GM23338 (cell line): ENCODE results near the gene IMMP2L. TPM values are rescaled to one million over a fixed set of nuclear protein-coding genes. Genes with fewer than 3 reads are reported as not detected.

Source experiments
- ATAC-seq: fragments of 200-7000 bp; cut with Tn5 transposase; 3 replicates; pipeline ENCODE4 v1.9.1; 2020
- DNase-seq: peaks from one replicate; pipeline ENCODE4 v3.0.0-alpha.2; 2015; ENCODE audit warnings: low spot score
- H2AFZ ChIP-seq: fragments of 200-600 bp; sonication (generic); 2 replicates; pipeline ENCODE4 v1.8.0; 2016; ENCODE audit warnings: antibody characterized with exemption, mild to moderate bottlenecking, moderate library complexity
- H3F3A ChIP-seq: fragments of 200-600 bp; sonication (generic); replicated peaks from 2 replicates; pipeline ENCODE4 v1.8.0; 2017; ENCODE audit warnings: antibody characterized with exemption, mixed run types, low read depth
- H3K27ac ChIP-seq: fragments of 200-600 bp; sonication (generic); 2 replicates; pipeline ENCODE4 v1.6.1; 2016; ENCODE audit warnings: low read depth
- H3K27me3 ChIP-seq: fragments of 200-600 bp; sonication (generic); 2 replicates; pipeline ENCODE4 v1.8.0; 2016; ENCODE audit warnings: mild to moderate bottlenecking, mixed run types, moderate library complexity; ENCODE audit not compliant: insufficient read depth
- H3K36me3 ChIP-seq: fragments of 200-600 bp; sonication (generic); 2 replicates; pipeline ENCODE4 v1.8.0; 2016; ENCODE audit warnings: mild to moderate bottlenecking; ENCODE audit not compliant: insufficient read depth
- H3K4me1 ChIP-seq: fragments of 200-600 bp; sonication (generic); 2 replicates; pipeline ENCODE4 v1.8.0; 2016; ENCODE audit warnings: mild to moderate bottlenecking, moderate library complexity; ENCODE audit not compliant: insufficient read depth
- H3K4me2 ChIP-seq: fragments of 200-600 bp; sonication (generic); 2 replicates; pipeline ENCODE4 v1.7.1; 2017; ENCODE audit warnings: mixed run types
- H3K4me3 ChIP-seq: fragments of 200-600 bp; sonication (generic); 2 replicates; pipeline ENCODE4 v1.6.1; 2016; ENCODE audit warnings: mixed run types
- H3K79me2 ChIP-seq: fragments of 200-600 bp; sonication (generic); replicated peaks from 2 replicates; pipeline ENCODE4 v1.8.0; 2017; ENCODE audit warnings: mild to moderate bottlenecking; ENCODE audit not compliant: insufficient read depth
- H3K9me2 ChIP-seq: fragments of 200-600 bp; sonication (generic); 2 replicates; pipeline ENCODE4 v1.8.0; 2017; ENCODE audit not compliant: insufficient read depth
- H4K20me1 ChIP-seq: fragments of 200-600 bp; sonication (generic); replicated peaks from 2 replicates; pipeline ENCODE4 v1.8.0; 2017; ENCODE audit warnings: mild to moderate bottlenecking; ENCODE audit not compliant: insufficient read depth
- H3K27ac Mint-ChIP-seq: 2 replicates; pipeline ENCODE4 v1.8.0; 2020; ENCODE audit warnings: inconsistent platforms, mild to moderate bottlenecking, moderate library complexity, mixed read lengths
- H3K27me3 Mint-ChIP-seq: 3 replicates; pipeline ENCODE4 v1.8.0; 2022; ENCODE audit warnings: low read depth, mild to moderate bottlenecking, moderate library complexity, mixed read lengths, inconsistent platforms; ENCODE audit not compliant: insufficient read depth, poor library complexity
- H3K36me3 Mint-ChIP-seq: 3 replicates; pipeline ENCODE4 v1.8.0; 2021; ENCODE audit warnings: low read depth, mild to moderate bottlenecking, inconsistent platforms, moderate library complexity, mixed read lengths
- H3K4me1 Mint-ChIP-seq: 3 replicates; pipeline ENCODE4 v1.8.0; 2020; ENCODE audit warnings: mild to moderate bottlenecking, inconsistent platforms, mixed read lengths
- H3K4me3 Mint-ChIP-seq: 3 replicates; pipeline ENCODE4 v1.8.0; 2021; ENCODE audit warnings: moderate library complexity, mild to moderate bottlenecking, inconsistent platforms, mixed read lengths
- H3K9me3 Mint-ChIP-seq: 3 replicates; pipeline ENCODE4 v1.8.0; 2020; ENCODE audit warnings: moderate library complexity, mild to moderate bottlenecking, inconsistent platforms, mixed read lengths
- CTCF ChIP-seq, 2 experiments: fragments of 200-600 bp in 1 of 2; sonication (generic) in 1 of 2; conservative IDR thresholded peaks; 2 replicates each; pipeline versions ENCODE4 v1.5.1 to v1.6.1; 2016 to 2017; ENCODE audit warnings: antibody characterized with exemption in 2 of 2, low read depth in 2 of 2, mild to moderate bottlenecking in 2 of 2, moderate library complexity in 1 of 2
- EZH2 ChIP-seq: fragments of 200-600 bp; sonication (generic); IDR thresholded peaks from one replicate; pipeline ENCODE4 v1.8.0; 2017; ENCODE audit warnings: antibody characterized with exemption, mild to moderate bottlenecking, low read depth; ENCODE audit not compliant: unreplicated experiment
- EZH2phosphoT487 ChIP-seq: fragments of 200-600 bp; sonication (generic); IDR thresholded peaks from one replicate; pipeline ENCODE4 v1.8.1; 2018; ENCODE audit warnings: antibody characterized with exemption; ENCODE audit not compliant: unreplicated experiment
- JUNB ChIP-seq: IDR thresholded peaks from one replicate; pipeline ENCODE4 v1.6.1; 2016; ENCODE audit warnings: antibody characterized with exemption; ENCODE audit not compliant: unreplicated experiment
- NANOG ChIP-seq: IDR thresholded peaks from 2 replicates; pipeline ENCODE4 v1.6.1; 2016; ENCODE audit warnings: antibody characterized with exemption, borderline replicate concordance
- STAT1 ChIP-seq: IDR thresholded peaks from one replicate; pipeline ENCODE4 v1.6.1; 2016; ENCODE audit warnings: antibody characterized with exemption; ENCODE audit not compliant: unreplicated experiment
- ZNF331 ChIP-seq: fragments of 250-450 bp; sonication (Bioruptor Pico); IDR thresholded peaks from 2 replicates; pipeline ENCODE4 v1.5.0; 2020; ENCODE audit warnings: low read depth, mild to moderate bottlenecking, moderate library complexity
- polyA plus RNA-seq: library from polyadenylated mRNA; unstranded; fragments of >200 nt; fragmentation: Nextera tagmentation; extraction: Ambion mirVana; gene quantifications from 2 replicates; pipeline ENCODE4 v1.2.1, GENCODE V29; 2016
- total RNA-seq: library from RNA; depleted of rRNA; stranded (reverse); fragments of >200 nt; shearing (Covaris generic); gene quantifications from 2 replicates; pipeline ENCODE4 v1.2.3, GENCODE V29; 2014
- TF ChIP-seq, protein P1 (sequence below): IDR thresholded peaks from 2 replicates; pipeline ENCODE4 v1.6.1; 2016; ENCODE audit warnings: antibody characterized with exemption
- TF ChIP-seq, protein P2 (sequence below): IDR thresholded peaks from one replicate; pipeline ENCODE4 v1.6.1; 2018; ENCODE audit warnings: antibody characterized with exemption; ENCODE audit not compliant: unreplicated experiment
- TF ChIP-seq, protein P3 (sequence below): fragments of 250-450 bp; sonication (Bioruptor Pico); IDR thresholded peaks from 2 replicates; pipeline ENCODE4 v1.5.0; 2020; ENCODE audit warnings: mild to moderate bottlenecking, moderate library complexity

Gene IMMP2L
- total and polyA plus RNA-seq, 2 experiments from 2014 or later: 7.3 to 14.0 TPM

DNA sequence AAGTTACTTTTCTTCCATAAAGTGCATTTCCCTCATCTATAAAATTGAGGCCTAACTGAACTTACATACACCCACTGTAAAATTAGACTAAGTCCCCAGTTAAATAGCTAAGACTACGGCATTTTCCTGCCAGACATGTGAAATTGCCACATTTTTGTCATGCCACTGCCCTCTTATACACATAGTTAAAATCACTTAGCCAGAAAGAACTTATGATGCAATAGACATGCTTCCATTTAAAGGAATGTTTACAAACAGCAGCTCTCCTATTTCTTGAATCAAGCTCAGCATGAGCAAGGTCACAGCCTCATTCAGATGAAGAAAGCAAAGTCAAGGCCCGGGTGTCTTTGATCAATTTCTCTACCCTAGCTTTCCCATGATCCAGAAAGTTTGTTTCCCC lies 295.7 kb downstream of the IMMP2L start (continued):
- TF ChIP-seq CTCF (conservative IDR thresholded peaks at IDR 0.05; ENCODE audit: low read depth in 2 of 2) (no peak), EZH2phosphoT487 (no peak), ZNF331 (CRISPR knock-in tag) (no peak)
- TF ChIP-seq, protein P1, sequence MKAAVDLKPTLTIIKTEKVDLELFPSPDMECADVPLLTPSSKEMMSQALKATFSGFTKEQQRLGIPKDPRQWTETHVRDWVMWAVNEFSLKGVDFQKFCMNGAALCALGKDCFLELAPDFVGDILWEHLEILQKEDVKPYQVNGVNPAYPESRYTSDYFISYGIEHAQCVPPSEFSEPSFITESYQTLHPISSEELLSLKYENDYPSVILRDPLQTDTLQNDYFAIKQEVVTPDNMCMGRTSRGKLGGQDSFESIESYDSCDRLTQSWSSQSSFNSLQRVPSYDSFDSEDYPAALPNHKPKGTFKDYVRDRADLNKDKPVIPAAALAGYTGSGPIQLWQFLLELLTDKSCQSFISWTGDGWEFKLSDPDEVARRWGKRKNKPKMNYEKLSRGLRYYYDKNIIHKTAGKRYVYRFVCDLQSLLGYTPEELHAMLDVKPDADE: no peak

GRCh38 chr7:111265394-111265793 lies 296.9 kb downstream of the IMMP2L start:
- Histone ChIP-seq H3K27ac (no peak overlapping the region), H3F3A (no peaks in the 10 kb centered on the region), H3K4me2 (no peak overlapping the region), H4K20me1 (no peaks in the 10 kb centered on the region), H3K79me2 (no peaks in the 10 kb centered on the region), H2AFZ (no peak overlapping the region), H3K4me3 (no peak overlapping the region), H3K36me3 (no peaks in the 10 kb centered on the region), H3K9me2 (no peaks in the 10 kb centered on the region), H3K4me1 (0 out of 2 replicates have a peak, but pooled peaks cover 4% of the 10 kb centered on the region), H3K27me3 (no peaks in the 10 kb centered on the region)
- H3K27me3 Mint-ChIP-seq: no peaks in the 10 kb centered on the region
- H3K4me3 Mint-ChIP-seq: no peak overlapping the region
- DNase-seq (no peak), ATAC-seq (no peak)
- H3K4me1 Mint-ChIP-seq: peaks cover 18% of the 10 kb centered on the region; the same call in 2 of the 3 replicates
- no peaks in the 10 kb centered on the region for H3K9me3 Mint-ChIP-seq
- no peaks in the 10 kb centered on the region for H3K36me3 Mint-ChIP-seq
- peak overlapping the region; percentile 84 for H3K27ac Mint-ChIP-seq
- no peak for TF ChIP-seq ZNF331 (CRISPR knock-in tag)
- TF ChIP-seq CTCF (conservative IDR thresholded peaks at IDR 0.05; ENCODE audit: low read depth in 2 of 2): no peak
- TF ChIP-seq, protein P2, sequence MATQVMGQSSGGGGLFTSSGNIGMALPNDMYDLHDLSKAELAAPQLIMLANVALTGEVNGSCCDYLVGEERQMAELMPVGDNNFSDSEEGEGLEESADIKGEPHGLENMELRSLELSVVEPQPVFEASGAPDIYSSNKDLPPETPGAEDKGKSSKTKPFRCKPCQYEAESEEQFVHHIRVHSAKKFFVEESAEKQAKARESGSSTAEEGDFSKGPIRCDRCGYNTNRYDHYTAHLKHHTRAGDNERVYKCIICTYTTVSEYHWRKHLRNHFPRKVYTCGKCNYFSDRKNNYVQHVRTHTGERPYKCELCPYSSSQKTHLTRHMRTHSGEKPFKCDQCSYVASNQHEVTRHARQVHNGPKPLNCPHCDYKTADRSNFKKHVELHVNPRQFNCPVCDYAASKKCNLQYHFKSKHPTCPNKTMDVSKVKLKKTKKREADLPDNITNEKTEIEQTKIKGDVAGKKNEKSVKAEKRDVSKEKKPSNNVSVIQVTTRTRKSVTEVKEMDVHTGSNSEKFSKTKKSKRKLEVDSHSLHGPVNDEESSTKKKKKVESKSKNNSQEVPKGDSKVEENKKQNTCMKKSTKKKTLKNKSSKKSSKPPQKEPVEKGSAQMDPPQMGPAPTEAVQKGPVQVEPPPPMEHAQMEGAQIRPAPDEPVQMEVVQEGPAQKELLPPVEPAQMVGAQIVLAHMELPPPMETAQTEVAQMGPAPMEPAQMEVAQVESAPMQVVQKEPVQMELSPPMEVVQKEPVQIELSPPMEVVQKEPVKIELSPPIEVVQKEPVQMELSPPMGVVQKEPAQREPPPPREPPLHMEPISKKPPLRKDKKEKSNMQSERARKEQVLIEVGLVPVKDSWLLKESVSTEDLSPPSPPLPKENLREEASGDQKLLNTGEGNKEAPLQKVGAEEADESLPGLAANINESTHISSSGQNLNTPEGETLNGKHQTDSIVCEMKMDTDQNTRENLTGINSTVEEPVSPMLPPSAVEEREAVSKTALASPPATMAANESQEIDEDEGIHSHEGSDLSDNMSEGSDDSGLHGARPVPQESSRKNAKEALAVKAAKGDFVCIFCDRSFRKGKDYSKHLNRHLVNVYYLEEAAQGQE: no peak
- no peak for TF ChIP-seq NANOG
- TF ChIP-seq, protein P3, sequence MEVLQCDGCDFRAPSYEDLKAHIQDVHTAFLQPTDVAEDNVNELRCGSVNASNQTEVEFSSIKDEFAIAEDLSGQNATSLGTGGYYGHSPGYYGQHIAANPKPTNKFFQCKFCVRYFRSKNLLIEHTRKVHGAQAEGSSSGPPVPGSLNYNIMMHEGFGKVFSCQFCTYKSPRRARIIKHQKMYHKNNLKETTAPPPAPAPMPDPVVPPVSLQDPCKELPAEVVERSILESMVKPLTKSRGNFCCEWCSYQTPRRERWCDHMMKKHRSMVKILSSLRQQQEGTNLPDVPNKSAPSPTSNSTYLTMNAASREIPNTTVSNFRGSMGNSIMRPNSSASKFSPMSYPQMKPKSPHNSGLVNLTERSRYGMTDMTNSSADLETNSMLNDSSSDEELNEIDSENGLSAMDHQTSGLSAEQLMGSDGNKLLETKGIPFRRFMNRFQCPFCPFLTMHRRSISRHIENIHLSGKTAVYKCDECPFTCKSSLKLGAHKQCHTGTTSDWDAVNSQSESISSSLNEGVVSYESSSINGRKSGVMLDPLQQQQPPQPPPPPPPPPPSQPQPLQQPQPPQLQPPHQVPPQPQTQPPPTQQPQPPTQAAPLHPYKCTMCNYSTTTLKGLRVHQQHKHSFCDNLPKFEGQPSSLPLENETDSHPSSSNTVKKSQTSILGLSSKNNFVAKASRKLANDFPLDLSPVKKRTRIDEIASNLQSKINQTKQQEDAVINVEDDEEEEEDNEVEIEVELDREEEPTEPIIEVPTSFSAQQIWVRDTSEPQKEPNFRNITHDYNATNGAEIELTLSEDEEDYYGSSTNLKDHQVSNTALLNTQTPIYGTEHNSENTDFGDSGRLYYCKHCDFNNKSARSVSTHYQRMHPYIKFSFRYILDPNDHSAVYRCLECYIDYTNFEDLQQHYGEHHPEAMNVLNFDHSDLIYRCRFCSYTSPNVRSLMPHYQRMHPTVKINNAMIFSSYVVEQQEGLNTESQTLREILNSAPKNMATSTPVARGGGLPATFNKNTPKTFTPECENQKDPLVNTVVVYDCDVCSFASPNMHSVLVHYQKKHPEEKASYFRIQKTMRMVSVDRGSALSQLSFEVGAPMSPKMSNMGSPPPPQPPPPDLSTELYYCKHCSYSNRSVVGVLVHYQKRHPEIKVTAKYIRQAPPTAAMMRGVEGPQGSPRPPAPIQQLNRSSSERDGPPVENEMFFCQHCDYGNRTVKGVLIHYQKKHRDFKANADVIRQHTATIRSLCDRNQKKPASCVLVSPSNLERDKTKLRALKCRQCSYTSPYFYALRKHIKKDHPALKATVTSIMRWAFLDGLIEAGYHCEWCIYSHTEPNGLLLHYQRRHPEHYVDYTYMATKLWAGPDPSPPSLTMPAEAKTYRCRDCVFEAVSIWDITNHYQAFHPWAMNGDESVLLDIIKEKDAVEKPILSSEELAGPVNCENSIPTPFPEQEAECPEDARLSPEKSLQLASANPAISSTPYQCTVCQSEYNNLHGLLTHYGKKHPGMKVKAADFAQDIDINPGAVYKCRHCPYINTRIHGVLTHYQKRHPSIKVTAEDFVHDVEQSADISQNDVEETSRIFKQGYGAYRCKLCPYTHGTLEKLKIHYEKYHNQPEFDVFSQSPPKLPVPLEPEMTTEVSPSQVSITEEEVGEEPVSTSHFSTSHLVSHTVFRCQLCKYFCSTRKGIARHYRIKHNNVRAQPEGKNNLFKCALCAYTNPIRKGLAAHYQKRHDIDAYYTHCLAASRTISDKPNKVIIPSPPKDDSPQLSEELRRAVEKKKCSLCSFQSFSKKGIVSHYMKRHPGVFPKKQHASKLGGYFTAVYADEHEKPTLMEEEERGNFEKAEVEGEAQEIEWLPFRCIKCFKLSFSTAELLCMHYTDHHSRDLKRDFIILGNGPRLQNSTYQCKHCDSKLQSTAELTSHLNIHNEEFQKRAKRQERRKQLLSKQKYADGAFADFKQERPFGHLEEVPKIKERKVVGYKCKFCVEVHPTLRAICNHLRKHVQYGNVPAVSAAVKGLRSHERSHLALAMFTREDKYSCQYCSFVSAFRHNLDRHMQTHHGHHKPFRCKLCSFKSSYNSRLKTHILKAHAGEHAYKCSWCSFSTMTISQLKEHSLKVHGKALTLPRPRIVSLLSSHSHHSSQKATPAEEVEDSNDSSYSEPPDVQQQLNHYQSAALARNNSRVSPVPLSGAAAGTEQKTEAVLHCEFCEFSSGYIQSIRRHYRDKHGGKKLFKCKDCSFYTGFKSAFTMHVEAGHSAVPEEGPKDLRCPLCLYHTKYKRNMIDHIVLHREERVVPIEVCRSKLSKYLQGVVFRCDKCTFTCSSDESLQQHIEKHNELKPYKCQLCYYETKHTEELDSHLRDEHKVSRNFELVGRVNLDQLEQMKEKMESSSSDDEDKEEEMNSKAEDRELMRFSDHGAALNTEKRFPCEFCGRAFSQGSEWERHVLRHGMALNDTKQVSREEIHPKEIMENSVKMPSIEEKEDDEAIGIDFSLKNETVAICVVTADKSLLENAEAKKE (CRISPR knock-in tag): no peak
- TF ChIP-seq STAT1: no peak
- TF ChIP-seq JUNB: no peak
- no peak for TF ChIP-seq EZH2phosphoT487
- no peak for TF ChIP-seq EZH2
